ENCODE results near the gene SOX9. TPM values are rescaled to one million over a fixed set of nuclear protein-coding genes. Genes with fewer than 3 reads are reported as not detected.
A peak's percentile ranks its signal among the peaks of the same experiment; 100 is the strongest.

Gene SOX9
- total and polyA plus RNA-seq, 9 donors, result 2.8 to 16.3 (median 10.5) TPM

DNA sequence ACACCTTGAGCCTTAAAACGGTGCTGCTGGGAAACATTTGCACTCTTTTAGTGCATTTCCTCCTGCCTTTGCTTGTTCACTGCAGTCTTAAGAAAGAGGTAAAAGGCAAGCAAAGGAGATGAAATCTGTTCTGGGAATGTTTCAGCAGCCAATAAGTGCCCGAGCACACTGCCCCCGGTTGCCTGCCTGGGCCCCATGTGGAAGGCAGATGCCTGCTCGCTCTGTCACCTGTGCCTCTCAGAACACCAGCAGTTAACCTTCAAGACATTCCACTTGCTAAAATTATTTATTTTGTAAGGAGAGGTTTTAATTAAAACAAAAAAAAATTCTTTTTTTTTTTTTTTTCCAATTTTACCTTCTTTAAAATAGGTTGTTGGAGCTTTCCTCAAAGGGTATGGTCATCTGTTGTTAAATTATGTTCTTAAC, 4.4 kb downstream of the SOX9 start:
- no peak for DNase-seq
- H3K27ac ChIP-seq (ENCODE audit: low read length), result no peak overlapping the region
- peaks cover 31% of the 10 kb centered on the region for H3K4me1 ChIP-seq (ENCODE audit: control insufficient read depth, insufficient read depth, low read length)
- WGBS (ENCODE audit: insufficient coverage), result 67% methylated on average over 1 of the region's 4 CpGs
- H3K4me3 ChIP-seq (ENCODE audit: low read length), result no peak overlapping the region
- peaks cover 7% of the 10 kb centered on the region for H3K36me3 ChIP-seq (ENCODE audit: control insufficient read depth, insufficient read depth, low read length)
- H3K9me3 ChIP-seq (replicated peaks; ENCODE audit: control insufficient read depth, low read depth, low read length), result no peaks in the 10 kb centered on the region
- H3K27me3 ChIP-seq (ENCODE audit: control insufficient read depth, insufficient read depth, low read length), result peaks cover 27% of the 10 kb centered on the region

GRCh38 chr17:72125742-72126141, 4.9 kb downstream of the SOX9 start:
- Histone ChIP-seq H3K36me3 (ENCODE audit: control insufficient read depth, insufficient read depth, low read length) (peaks cover 7% of the 10 kb centered on the region), H3K4me1 (ENCODE audit: control insufficient read depth, insufficient read depth, low read length) (peaks cover 30% of the 10 kb centered on the region), H3K27ac (ENCODE audit: low read length) (no peak overlapping the region), H3K9me3 (replicated peaks; ENCODE audit: control insufficient read depth, low read depth, low read length) (no peaks in the 10 kb centered on the region), H3K27me3 (ENCODE audit: control insufficient read depth, insufficient read depth, low read length) (peaks cover 23% of the 10 kb centered on the region), H3K4me3 (ENCODE audit: low read length) (no peak overlapping the region)
- no peak for DNase-seq

GRCh38 chr17:72126575-72127486, 6.0 kb downstream of the SOX9 start:
- Histone ChIP-seq H3K4me3 (ENCODE audit: low read length) (no peak overlapping the region), H3K36me3 (ENCODE audit: control insufficient read depth, insufficient read depth, low read length) (peaks cover 7% of the 10 kb centered on the region), H3K9me3 (replicated peaks; ENCODE audit: control insufficient read depth, low read depth, low read length) (no peaks in the 10 kb centered on the region), H3K27ac (ENCODE audit: low read length) (no peak overlapping the region), H3K4me1 (ENCODE audit: control insufficient read depth, insufficient read depth, low read length) (peaks cover 26% of the 10 kb centered on the region), H3K27me3 (ENCODE audit: control insufficient read depth, insufficient read depth, low read length) (peaks cover 19% of the 10 kb centered on the region)
- WGBS (ENCODE audit: insufficient coverage), result 78% methylated on average over 4 of the region's 8 CpGs
- DNase-seq, result no peak

GRCh38 chr17:72128039-72128438, 7.2 kb downstream of the SOX9 start:
- Histone ChIP-seq H3K9me3 (replicated peaks; ENCODE audit: control insufficient read depth, low read depth, low read length) (no peaks in the 10 kb centered on the region), H3K4me1 (ENCODE audit: control insufficient read depth, insufficient read depth, low read length) (peaks cover 16% of the 10 kb centered on the region), H3K27ac (ENCODE audit: low read length) (no peak overlapping the region), H3K27me3 (ENCODE audit: control insufficient read depth, insufficient read depth, low read length) (peaks cover 12% of the 10 kb centered on the region), H3K4me3 (ENCODE audit: low read length) (no peak overlapping the region), H3K36me3 (ENCODE audit: control insufficient read depth, insufficient read depth, low read length) (peaks cover 4% of the 10 kb centered on the region)
- no peak for DNase-seq
- WGBS (ENCODE audit: insufficient coverage), result no CpG with 5 or more reads among the region's 3 CpGs

DNA sequence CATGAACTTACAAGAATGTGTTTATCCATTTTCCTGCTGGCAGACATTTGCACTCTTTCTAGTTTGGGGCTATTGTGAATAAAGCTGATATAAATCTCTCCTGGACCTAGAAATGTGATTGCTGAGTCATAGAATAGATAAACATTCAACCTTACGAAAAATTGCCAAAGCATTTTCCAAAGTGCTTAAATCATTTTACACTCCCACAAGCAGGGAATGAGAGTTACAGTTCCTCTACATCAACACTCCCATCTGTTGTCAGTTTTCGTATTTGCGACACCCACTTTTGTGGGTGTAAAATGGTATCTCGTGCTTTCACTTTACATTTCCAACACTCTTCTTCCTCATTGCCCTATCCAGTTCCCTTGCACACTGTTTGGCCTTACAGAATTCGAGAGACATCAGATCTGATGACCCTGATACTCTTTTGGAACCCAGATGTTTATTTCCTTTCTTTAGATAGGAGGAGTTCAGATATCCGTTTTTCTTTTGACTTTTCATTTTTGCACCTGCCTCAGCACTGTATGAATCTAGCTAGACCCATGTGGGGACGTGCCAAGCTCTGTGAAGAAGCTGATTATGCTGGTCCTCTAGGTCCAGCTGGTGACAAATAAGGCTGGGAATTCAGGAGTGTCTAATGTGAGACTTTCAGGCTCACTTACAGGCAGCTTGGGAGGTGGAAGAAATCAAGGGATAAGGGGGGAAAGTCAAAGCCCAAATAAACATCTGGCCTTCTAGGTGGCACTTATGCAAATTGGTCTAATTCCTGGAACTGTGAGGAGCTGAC, 14.0 kb downstream of the SOX9 start:
- H3K9me3 ChIP-seq (replicated peaks; ENCODE audit: control insufficient read depth, low read depth, low read length), result no peaks in the 10 kb centered on the region
- peak overlapping the region; percentile 78 for H3K27ac ChIP-seq (ENCODE audit: low read length)
- no peaks in the 10 kb centered on the region for H3K36me3 ChIP-seq (ENCODE audit: control insufficient read depth, insufficient read depth, low read length)
- WGBS (ENCODE audit: insufficient coverage), result no CpG with 5 or more reads among the region's 7 CpGs
- no peaks in the 10 kb centered on the region for H3K27me3 ChIP-seq (ENCODE audit: control insufficient read depth, insufficient read depth, low read length)
- DNase-seq, result no peak
- peaks cover 35% of the 10 kb centered on the region for H3K4me1 ChIP-seq (ENCODE audit: control insufficient read depth, insufficient read depth, low read length)
- no peak overlapping the region for H3K4me3 ChIP-seq (ENCODE audit: low read length)

GRCh38 chr17:72135546-72136325, 14.9 kb downstream of the SOX9 start:
- H3K4me3 ChIP-seq (ENCODE audit: low read length), result no peak overlapping the region
- peak overlapping the region; percentile 81 for H3K27ac ChIP-seq (ENCODE audit: low read length)

GRCh38 chr17:72136692-72137091, 15.9 kb downstream of the SOX9 start:
- no peak for DNase-seq
- WGBS (ENCODE audit: insufficient coverage), result no CpG with 5 or more reads among the region's 5 CpGs

More at GRCh38 chr17:72135546-72136325, 14.9 kb downstream of the SOX9 start:
- Histone ChIP-seq H3K9me3 (replicated peaks; ENCODE audit: control insufficient read depth, low read depth, low read length) (no peaks in the 10 kb centered on the region), H3K36me3 (ENCODE audit: control insufficient read depth, insufficient read depth, low read length) (no peaks in the 10 kb centered on the region), H3K27me3 (ENCODE audit: control insufficient read depth, insufficient read depth, low read length) (no peaks in the 10 kb centered on the region), H3K4me1 (ENCODE audit: control insufficient read depth, insufficient read depth, low read length) (peaks cover 41% of the 10 kb centered on the region)
- peak; percentile 81 for DNase-seq
- WGBS (ENCODE audit: insufficient coverage), result no CpG with 5 or more reads among the region's 5 CpGs

GRCh38 chr17:72137161-72137560, 16.3 kb downstream of the SOX9 start:
- H3K36me3 ChIP-seq (ENCODE audit: control insufficient read depth, insufficient read depth, low read length), result no peaks in the 10 kb centered on the region
- H3K27ac ChIP-seq (ENCODE audit: low read length), result peak overlapping the region; percentile 81
- WGBS (ENCODE audit: insufficient coverage), result 38% methylated on average over 7 of the region's 9 CpGs
- no peaks in the 10 kb centered on the region for H3K27me3 ChIP-seq (ENCODE audit: control insufficient read depth, insufficient read depth, low read length)
- H3K4me3 ChIP-seq (ENCODE audit: low read length), result no peak overlapping the region
- peak; percentile 89 for DNase-seq
- H3K9me3 ChIP-seq (replicated peaks; ENCODE audit: control insufficient read depth, low read depth, low read length), result no peaks in the 10 kb centered on the region
- H3K4me1 ChIP-seq (ENCODE audit: control insufficient read depth, insufficient read depth, low read length), result peaks cover 41% of the 10 kb centered on the region

More at GRCh38 chr17:72136692-72137091, 15.9 kb downstream of the SOX9 start:
- Histone ChIP-seq H3K36me3 (ENCODE audit: control insufficient read depth, insufficient read depth, low read length) (no peaks in the 10 kb centered on the region), H3K9me3 (replicated peaks; ENCODE audit: control insufficient read depth, low read depth, low read length) (no peaks in the 10 kb centered on the region), H3K4me3 (ENCODE audit: low read length) (no peak overlapping the region), H3K4me1 (ENCODE audit: control insufficient read depth, insufficient read depth, low read length) (peaks cover 41% of the 10 kb centered on the region), H3K27ac (ENCODE audit: low read length) (peak overlapping the region; percentile 81), H3K27me3 (ENCODE audit: control insufficient read depth, insufficient read depth, low read length) (no peaks in the 10 kb centered on the region)

DNA sequence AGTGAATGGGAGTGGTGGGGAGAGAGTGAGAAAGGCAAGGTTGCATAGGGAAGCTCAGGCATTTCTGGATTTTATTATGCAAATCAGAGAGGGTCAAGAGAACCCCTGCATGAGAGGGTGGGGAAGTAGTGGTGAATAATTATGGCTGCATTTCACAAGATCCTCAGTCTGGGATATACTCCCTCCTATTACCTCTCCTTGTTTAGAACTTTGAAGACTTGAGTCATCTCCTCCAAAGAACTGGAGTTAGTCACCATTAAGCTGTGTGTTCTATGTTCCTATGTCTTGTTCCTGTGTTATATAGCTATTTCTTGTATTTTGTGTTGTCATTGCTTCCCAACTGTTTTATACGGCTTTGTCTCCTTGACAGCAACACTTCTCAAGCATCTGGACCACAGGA, 18.4 kb downstream of the SOX9 start:
- Histone ChIP-seq H3K27ac (ENCODE audit: low read length) (no peak overlapping the region), H3K36me3 (ENCODE audit: control insufficient read depth, insufficient read depth, low read length) (no peaks in the 10 kb centered on the region), H3K9me3 (replicated peaks; ENCODE audit: control insufficient read depth, low read depth, low read length) (no peaks in the 10 kb centered on the region), H3K4me1 (ENCODE audit: control insufficient read depth, insufficient read depth, low read length) (peaks cover 35% of the 10 kb centered on the region), H3K4me3 (ENCODE audit: low read length) (no peak overlapping the region), H3K27me3 (ENCODE audit: control insufficient read depth, insufficient read depth, low read length) (no peaks in the 10 kb centered on the region)
- 67% methylated on average over 1 of the region's 1 CpG for WGBS (ENCODE audit: insufficient coverage)
- no peak for DNase-seq
